ENCODE measurements around the gene MED13L.
A peak's percentile ranks its signal among the peaks of the same experiment; 100 is the strongest.

The MED13L gene

DNA sequence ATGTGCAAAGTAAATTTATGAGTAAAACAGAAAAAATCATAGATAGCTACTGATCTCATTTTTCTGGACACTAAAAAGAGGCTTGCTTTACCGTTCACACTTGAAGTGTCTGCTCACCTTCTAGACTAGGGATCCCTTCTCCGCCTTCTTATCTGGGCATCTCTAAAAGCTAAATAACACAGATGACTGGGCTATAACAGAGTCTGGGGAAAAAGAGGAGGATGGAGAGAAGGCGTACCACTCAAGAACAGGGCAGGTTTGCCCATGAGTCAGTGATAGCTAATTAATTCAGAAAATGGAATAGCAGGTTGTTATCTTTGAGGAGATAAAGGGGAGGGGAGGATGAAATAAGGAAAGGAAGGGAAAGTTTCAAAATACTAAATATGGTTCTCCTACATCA, 185.3 kb downstream of the MED13L start:
- DNase-seq (ENCODE audit: low read depth in 3 of 3), result no peak

DNA sequence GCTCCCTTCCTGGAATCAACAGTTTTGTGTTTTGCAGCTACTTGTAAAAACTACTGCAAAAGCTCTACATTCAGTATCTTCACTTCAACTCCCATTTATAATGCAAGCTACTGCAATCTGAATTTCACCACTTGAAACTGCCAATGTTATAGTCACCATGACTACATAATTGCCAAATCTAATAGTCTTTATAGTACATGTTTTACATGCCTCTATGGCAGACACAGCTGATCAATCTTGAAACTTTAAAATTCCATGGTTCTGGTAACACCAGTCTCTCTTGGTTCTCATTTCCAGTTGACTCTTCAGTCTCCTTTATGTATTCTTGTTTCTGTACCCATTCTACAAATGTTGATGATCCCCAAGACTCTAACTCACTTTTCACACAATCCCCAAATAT, 185.9 kb downstream of the MED13L start:
- no peak for DNase-seq (ENCODE audit: low read depth in 3 of 3)

DNA sequence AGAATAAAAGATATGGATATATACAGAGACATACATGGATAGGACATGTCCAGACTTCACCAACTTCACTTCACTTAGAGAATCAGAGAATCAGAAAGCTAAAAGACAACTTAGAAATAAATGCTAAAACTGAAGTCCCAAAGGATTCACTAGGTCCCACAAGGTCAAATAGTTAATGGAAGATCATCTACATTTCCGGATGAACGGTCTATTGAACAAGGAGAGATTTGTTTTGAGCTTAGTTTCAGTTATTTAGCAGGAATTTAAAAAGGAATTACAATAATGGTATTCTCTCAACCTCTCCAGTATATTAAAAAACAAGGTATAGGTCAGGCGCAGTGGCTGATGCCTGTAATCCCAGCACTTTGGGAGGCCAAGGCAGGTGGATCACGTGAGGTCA, 187.0 kb downstream of the MED13L start:
- DNase-seq (ENCODE audit: low read depth in 3 of 3), result no peak

DNA sequence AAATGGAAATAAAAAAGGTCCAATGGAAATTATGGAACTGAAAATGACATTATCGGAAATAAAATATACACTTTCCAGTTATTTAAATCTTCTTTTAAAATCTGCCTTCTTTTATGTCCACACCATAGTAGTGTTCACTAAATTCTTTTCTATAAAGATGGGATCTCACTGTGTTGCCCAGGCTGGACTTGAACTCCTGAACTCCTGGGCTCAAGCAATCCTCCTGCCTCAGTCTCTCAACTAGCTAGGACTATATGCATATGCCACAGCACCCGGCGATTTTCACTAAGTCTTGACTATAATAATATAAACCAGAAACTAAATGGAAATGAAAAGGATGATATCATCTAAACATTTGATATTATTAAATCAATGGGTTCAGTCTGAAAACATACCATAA, 188.4 kb downstream of the MED13L start:
- no peak for DNase-seq (ENCODE audit: low read depth in 3 of 3)

DNA sequence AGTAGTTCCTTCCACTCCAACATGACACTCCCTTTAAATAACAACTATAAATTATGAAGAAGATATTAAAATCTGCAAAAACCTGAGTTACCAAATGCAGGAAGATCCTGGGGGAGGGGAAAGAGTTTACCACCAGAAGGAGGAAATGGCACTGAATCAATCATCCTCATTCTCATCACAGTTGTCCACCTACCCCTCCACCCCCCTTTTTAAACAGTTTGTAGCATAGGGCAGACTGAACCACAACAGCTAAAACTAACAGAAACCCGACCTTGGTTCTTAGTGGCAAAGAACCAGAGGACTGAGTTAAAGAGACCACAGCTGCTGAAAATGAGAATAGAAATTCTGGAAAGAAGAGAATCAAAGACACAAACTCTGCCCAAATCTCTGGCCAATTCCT, 189.5 kb downstream of the MED13L start:
- DNase-seq (ENCODE audit: low read depth in 3 of 3), result no peak

DNA sequence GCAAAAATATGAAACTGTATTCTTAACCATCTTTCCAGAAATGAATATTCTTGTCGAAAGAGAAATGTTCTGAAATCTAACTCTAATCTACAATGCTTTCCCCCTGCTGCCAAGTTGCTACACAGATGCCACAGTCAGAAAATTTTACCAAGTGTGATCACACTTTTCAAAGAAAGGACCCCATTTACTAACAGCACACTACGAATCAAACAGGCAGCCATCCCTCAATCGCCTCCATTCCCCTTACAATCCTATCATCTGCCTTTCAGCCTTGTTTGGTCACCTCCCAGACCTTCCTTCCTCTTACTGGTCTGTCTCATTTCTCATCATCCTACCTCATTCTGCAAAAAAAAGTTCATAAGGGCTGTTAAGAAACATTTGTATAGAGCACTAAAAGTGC, 190.1 kb downstream of the MED13L start:
- no peak for DNase-seq (ENCODE audit: low read depth in 3 of 3)

DNA sequence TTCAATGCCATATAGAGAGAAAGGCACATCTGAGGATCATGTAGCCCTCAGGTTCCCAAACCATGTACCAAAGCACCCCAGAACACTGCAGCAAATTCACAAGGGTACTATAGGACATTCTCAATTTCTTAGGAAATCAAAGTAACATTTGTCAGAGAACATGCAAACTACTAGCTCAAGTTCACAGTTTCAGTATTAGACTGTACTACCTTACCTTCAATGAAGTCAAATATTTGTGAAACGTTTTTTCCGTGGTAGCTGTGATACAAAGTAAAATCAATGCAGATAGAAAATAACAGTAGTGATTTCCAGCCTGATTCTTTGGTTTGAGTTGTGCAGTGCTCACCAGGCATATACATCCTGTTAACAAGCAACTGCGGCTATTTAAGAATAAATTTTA, 197.1 kb downstream of the MED13L start:
- DNase-seq (ENCODE audit: low read depth in 3 of 3), result no peak

DNA sequence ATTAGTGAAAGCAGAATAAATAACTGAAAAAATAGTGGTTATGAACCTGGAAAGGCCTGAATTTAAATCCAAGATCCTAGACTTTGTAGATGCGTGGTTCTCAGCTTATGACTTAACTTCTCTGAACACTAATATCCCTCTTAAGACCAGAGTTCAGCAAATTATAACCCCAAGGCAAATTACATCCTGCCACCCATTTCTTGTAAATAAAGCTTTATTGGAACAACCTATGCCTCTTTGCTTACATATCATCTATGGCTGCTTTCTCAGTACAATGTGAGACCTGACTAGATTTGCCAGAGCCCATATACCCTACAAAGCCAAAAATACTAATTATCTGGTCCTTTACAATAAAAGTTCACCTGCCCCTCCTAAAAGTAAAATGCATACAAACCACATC, 199.1 kb downstream of the MED13L start:
- no peak for DNase-seq (ENCODE audit: low read depth in 3 of 3)

DNA sequence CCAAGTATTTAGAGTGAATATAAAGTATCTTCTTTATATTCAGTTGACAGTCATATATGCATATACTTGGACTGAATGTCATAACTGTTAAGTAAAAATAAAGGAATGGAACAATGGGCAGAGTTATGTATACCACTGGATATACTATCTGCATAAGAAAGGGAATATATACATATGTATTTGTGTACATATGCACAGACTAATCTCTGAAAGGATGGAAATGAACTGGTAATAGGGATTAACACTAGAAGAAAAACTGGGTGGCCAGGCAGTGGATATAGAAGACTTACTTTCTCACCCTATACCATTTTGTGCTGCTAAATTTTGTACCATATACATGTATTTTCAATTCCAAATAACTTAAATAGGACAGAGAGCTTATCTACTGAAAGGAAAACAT, 200.1 kb downstream of the MED13L start:
- no peak for DNase-seq (ENCODE audit: low read depth in 3 of 3)

DNA sequence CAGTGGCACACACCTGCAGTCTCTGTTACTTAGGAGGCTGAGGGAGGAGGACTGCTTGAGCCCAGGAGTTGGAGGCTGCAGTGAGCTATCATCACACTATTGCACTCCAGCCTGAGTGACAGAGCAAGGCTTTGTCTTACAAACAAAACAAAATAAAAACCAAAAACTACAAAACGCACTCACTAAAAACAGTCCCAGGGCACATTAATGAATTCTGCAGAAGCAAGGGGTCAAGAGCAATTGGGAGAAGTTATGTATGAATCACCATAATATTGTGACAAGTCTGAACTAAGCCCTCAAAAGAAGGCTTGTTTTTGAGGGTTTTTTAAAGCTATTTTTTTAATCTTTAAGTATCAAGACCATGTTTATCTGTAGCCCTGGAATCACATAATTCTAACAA, 201.1 kb downstream of the MED13L start:
- DNase-seq (ENCODE audit: low read depth in 3 of 3), result no peak

DNA sequence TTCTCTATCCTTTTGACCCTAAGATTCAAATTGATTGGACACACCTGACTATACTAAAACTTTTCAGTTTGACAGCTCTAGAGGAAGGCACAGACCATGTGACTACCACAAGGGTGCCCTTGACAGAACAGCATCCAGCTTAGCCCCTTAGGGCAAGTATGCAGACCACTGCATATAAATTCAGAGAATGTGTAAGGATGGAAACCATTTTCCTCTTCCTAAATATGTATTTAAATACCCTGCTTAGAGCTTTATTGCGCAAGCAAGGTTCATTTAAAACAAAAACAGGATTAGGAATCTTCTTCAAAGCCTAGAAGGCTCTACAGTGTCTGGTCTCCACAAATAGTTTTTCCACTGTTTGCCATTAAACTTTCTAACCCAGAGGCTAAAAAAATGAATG, 202.8 kb downstream of the MED13L start:
- DNase-seq (ENCODE audit: low read depth in 3 of 3), result no peak

DNA sequence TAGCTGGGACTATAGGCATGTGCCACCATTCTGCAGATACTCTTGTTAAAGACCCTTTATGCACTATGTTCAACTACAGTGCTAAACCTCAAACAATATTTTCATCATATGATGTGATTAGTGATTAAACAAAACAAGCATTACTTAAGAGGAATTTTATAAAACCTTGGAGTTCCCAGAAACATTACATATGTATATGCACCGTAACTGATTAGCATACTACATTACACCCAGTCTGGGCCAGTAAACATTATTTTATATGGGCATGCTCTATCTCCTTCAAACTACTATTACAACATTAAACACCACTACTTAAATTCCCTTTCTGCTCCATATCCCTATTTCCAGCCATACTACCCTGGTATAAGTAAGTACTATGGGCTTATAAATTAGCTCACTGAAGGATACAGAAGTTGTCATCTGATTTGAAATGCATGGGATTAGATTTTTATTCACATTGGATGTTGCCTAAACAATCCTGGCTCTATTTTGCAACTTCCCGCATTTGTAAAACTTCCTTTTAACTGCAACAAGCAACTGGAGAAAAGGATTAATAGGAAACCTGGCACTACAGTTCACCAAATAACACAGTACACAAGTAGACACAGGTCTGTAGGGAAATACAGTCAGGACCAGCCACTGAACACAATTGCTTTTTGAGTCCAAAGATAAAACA, 205.8 kb downstream of the MED13L start:
- no peak for DNase-seq (ENCODE audit: low read depth in 3 of 3)

DNA sequence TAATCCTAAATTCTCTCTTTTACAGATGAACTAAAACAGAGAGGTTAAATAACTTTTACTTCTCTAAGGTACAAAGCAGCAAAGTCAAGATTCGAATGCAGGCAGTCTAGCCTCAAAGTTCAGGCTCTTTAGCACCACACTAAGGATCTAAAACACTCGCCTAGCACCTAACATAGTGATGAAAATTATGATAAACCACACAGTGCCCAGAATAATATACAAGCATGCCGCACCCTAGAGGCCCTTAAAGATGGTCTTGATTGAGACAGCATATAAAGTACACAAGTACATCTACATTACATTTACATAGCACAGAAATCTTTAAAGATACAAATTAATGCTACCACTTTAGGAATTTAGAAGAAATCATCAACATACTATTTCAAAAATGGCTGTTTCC, 207.0 kb downstream of the MED13L start:
- DNase-seq (ENCODE audit: low read depth in 3 of 3), result no peak

DNA sequence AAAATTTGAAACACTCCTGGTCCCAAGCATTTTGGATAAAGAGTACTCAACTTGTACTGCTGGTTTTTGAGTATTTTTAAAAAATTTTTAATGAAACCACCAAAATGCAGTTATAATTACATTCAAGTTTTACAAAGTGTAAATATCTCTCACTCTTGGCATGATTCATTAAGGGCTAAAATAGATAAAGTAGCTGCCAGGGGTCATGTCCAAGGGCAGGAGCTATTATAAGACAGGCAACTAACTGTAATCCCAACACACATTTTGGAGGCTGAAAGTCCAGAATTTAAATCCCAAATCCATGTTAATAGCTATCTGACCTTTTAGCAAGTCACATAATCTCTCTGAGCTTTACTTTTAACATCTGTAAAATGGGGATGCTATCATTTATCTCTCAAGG, 207.6 kb downstream of the MED13L start:
- no peak for DNase-seq (ENCODE audit: low read depth in 3 of 3)

DNA sequence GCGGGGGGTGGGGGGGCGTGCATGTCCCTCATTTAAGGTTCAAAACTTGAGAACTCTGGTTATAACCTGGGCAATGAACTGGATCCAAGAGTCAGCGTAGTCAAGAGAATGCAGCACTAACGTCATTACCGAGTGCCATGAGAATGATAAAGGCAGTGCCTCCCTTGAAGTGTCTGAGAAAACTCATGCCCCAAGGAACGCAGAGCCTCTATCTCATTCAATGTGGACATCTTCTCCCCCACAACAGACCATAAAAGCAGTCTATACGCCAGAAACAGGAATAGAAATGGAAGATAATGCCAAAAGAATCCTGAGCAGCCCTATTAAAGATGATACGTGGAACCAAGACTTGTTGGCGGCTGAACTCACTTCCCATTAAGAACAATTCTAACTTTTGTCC, 208.6 kb downstream of the MED13L start:
- DNase-seq (ENCODE audit: low read depth in 3 of 3), result no peak

DNA sequence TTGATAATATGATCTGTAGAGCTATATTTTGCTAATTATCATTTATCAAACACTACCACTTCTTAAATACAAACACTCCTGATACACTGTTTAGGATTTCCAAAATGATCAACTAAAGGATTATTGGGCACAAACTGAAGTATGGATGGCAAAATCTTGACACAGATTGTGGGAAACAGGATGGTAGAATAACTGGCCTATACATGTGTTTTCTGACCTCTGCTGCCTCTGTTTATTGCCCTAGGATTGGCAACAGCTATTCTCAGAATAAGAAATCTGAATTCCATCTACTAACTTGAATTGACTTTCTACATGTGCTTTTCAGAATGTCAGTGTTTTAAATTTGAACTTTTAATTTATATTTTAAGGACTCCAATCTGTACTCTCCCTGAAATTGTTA, 209.1 kb downstream of the MED13L start:
- DNase-seq (ENCODE audit: low read depth in 3 of 3), result no peak

DNA sequence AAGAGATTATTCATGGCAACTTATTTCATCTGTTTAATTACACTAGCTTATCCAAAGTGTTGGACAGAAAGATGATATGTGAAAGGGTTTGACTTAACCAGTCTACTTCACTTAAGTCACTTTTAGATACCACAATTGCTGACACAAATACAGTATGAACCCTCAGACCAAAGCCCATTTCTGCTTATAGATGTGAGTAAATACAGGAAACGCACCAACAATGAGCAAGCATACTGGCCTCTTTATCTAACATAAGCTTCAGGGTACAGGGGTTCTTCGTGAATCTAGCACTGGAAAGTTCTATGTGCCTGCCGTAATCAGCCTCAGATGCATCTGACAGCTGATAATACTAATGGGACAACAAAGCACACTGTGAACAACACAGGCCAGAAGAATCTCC, 209.6 kb downstream of the MED13L start:
- DNase-seq (ENCODE audit: low read depth in 3 of 3), result no peak

DNA sequence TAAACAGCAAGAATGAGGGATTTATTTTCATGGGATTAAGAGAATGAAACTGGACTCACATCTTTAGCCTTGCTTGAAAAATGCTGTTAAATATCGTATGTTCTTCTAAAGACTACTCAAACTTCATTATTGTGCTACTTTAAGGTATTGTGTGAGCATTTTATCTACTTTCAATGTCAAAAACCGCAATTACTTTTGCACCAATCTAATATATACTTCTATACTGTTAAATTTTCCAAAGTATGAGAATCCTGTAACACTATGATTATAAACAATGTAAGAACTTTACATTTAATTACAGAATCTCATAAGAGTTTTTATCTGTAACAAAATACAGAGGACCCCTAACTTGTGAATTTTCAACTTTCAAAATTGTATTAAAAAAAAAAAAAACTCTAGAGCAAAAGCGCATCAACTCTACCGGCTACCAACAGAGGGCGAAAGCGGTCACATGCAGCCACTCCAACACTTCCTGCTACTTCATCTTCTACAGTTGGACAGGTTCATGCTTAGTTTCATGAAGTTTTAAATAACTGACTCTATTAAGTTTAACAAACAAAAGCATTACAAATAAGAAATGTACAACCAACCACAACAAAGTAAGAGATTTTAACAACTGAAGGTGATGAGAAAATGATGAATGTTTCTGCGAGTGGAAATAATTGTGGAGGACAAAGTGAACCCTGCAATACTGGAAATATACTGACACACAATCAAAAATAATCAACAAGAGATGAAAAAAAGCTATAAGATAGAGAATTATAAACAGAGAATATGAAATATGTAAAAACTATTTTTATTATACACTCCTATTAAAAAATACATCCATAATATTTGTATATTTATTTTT, 210.9 kb downstream of the MED13L start:
- peak; percentile 9 to 27 (median 15) for DNase-seq (ENCODE audit: low read depth in 3 of 3)

DNA sequence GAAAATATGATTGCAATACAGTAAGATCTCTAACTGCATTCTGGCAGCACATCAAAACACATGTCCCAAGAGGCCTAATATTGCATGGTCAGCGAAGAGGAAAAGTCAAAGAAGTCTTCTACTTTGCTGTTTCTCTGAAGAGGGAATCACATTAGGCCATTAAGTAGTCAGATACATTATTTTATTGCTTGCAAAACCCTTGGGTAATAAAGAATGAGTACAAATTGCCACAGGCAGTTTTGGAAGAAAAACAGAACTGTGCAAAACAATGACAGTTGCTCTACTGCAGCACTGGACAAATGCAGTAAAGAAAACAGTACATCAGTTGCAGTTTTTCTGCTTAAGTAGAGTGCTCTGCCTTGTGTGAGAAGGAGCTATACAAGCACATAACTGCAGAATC, 211.9 kb downstream of the MED13L start:
- DNase-seq (ENCODE audit: low read depth in 3 of 3), result no peak

DNA sequence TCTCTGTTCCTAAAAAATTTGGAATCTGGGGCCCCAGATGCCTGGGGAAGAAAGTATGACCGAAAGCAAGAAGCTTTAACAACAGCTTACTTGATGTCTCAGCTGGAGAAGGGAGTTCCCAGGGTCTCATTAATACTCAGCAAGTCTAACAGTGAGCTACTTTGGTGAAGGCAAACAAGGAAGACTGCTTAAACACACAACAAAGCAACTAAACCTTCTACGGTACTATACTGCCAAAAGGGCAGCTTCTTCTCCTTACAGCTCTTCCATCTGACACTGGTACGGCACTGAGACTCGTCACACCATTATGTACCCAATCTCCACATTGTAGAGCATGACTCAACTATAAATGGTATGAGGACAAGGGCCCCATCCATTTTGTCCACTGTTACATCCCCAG, 213.0 kb downstream of the MED13L start:
- DNase-seq (ENCODE audit: low read depth in 3 of 3), result no peak

DNA sequence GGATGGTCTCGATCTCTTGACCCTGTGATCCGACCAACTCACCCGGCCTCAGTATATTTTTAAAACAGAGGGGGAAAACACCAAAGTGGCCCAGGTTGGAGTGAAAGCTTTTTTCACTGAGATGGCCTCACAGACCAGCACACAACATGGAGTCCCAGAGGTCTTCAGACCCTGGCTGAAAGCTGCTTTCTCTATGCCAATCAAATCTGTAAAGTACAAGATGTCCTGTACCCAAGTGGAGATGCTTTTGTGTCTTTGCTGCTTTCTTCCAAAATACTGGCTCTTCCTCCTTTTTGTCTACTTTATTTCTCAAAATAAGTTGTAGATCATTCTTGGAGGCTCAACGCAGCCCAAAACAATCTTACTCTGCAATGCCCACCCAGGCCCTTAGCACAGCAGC, 214.8 kb downstream of the MED13L start:
- no peak for DNase-seq (ENCODE audit: low read depth in 3 of 3)

DNA sequence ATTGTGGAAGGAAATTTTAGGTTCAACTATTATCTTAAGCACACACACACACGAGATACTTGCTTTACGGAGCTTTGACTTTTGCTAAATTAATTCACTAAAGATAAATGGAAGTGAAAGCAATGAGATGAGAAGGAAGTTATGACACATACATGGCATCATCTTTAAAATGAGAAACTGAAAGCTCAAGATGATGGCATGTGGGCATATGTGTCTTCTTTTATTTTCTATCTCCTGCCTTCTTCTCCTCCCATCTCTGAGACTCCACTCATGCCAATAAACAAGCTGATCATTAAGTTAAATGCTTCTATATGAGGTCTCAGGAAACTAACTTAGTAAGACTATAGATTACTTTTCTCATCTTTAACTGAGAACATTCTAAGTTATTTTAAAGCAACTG, 216.7 kb downstream of the MED13L start:
- no peak for DNase-seq (ENCODE audit: low read depth in 3 of 3)

DNA sequence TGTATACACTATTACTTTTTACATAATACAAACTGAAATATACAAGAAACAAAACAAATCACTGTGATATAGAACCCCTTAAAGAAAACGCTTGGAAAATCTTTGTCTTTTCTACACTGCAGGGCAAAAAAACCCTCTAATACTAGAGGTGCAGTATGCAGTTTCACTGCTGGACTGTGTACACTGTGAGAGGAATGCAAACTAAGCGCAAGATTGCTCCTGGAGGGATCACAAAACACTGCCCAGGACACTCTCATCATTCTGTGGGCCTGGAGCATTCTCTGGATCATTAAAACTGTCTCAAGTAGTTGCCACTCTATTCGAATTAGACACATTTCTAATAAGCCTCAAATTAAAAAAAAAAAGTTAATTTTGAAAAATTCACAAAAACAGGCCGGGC, 217.6 kb downstream of the MED13L start:
- DNase-seq (ENCODE audit: low read depth in 3 of 3), result no peak

DNA sequence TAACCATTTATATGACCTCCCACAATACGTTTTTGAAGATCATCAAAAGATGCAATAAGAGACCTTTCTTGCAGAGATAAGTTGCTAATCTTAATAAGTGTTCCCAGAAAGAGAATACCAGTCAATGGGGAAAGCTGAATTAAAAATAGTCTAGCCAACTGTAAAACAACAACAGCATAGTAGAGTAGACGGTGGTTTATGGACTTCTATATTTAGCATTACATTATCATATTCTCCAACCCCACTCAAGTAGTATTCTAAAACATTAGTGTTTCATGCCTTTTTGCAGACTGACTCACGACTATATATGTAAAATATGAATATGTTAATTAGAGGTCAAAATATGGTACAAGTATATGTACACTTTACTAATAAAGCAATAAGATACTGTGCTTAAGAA, 218.9 kb downstream of the MED13L start:
- DNase-seq (ENCODE audit: low read depth in 3 of 3), result no peak

Data from stimulated activated CD4-positive, alpha-beta T cell treated with anti-CD3 and anti-CD28 coated beads, TNF-alpha, amount 100 ng/mL, for 4 hours (primary cell).